Panc1 (cell line): ENCODE results near the gene NOSTRIN. TPM values are rescaled to one million over a fixed set of nuclear protein-coding genes. Genes with fewer than 3 reads are reported as not detected.

Experiments
- ATAC-seq: fragments of 200-7000 bp; cut with Tn5 transposase; 2 replicates; pipeline ENCODE4 v1.9.1; 2020; ENCODE audit warnings: mild to moderate bottlenecking, moderate library complexity
- BruUV-seq: library from RNA; stranded (reverse); fragments of 400-500 nt; replicated peaks from 2 replicates; lab custom pipeline; 2021; lab: Mats Ljungman, UMichigan
- CTCF ChIA-PET: fragments of 300-600 bp; sonication (Branson Sonifier 250); formaldehyde crosslinking; loops from one replicate; lab custom pipeline; 2022; ENCODE audit warnings: antibody characterized with exemption; lab: Charles Lee
- POLR2A ChIA-PET: fragments of 300-600 bp; sonication (Branson Sonifier 250); formaldehyde crosslinking; loops from one replicate; lab custom pipeline; 2022; ENCODE audit warnings: antibody characterized with exemption; lab: Charles Lee
- DNase-seq: peaks from one replicate; pipeline ENCODE4 v3.0.0-alpha.2; 2010; ENCODE audit warnings: low read depth, low spot score
- H3K27ac ChIP-seq: 2 replicates; pipeline ENCODE4 v1.5.1; 2011; ENCODE audit warnings: mild to moderate bottlenecking, low read length, inconsistent platforms
- H3K27me3 ChIP-seq: fragments of 200-500 bp; sonication (Bioruptor generic); 2 replicates; pipeline ENCODE4 v1.6.0; 2014; ENCODE audit warnings: low read length, inconsistent platforms; ENCODE audit not compliant: control insufficient read depth, insufficient read depth
- H3K36me3 ChIP-seq: fragments of 200-500 bp; sonication (Bioruptor generic); 2 replicates; pipeline ENCODE4 v1.5.1; 2014; ENCODE audit warnings: inconsistent platforms, mild to moderate bottlenecking, low read length, moderate library complexity; ENCODE audit not compliant: control insufficient read depth, insufficient read depth
- H3K4me1 ChIP-seq: 2 replicates; pipeline ENCODE4 v1.5.1; 2011; ENCODE audit warnings: inconsistent platforms, mild to moderate bottlenecking, low read length, moderate library complexity; ENCODE audit not compliant: control insufficient read depth, insufficient read depth
- H3K4me3 ChIP-seq, 2 experiments: 2 replicates each; pipeline ENCODE4 v1.5.1; 2011 to 2012; ENCODE audit warnings: low read depth in 2 of 2, low read length in 2 of 2, mild to moderate bottlenecking in 2 of 2, inconsistent platforms in 1 of 2, moderate library complexity in 1 of 2
- H3K9me3 ChIP-seq: fragments of 200-500 bp; sonication (Bioruptor generic); 2 replicates; pipeline ENCODE4 v1.5.1; 2014; ENCODE audit warnings: low read depth, mild to moderate bottlenecking, inconsistent platforms, low read length, moderate library complexity; ENCODE audit not compliant: control insufficient read depth, insufficient read depth
- CTCF ChIP-seq: fragments of 450-650 bp; IDR thresholded peaks from 2 replicates; pipeline ENCODE4 v1.5.1; 2017; ENCODE audit warnings: mild to moderate bottlenecking
- POLR2AphosphoS5 ChIP-seq: IDR thresholded peaks from 2 replicates; pipeline ENCODE4 v1.6.1; 2012; ENCODE audit warnings: mild to moderate bottlenecking, low read depth, low read length, moderate library complexity
- SIN3A ChIP-seq: IDR thresholded peaks from 2 replicates; pipeline ENCODE4 v1.6.1; 2012; ENCODE audit warnings: low read depth, mild to moderate bottlenecking, low read length, moderate library complexity, borderline replicate concordance; ENCODE audit not compliant: insufficient read depth
- TCF7L2 ChIP-seq: IDR thresholded peaks from 2 replicates; pipeline ENCODE4 v1.6.1; 2011; ENCODE audit warnings: mild to moderate bottlenecking, low read depth, low read length, inconsistent platforms
- in situ Hi-C: cut with HindIII; loops from 2 replicates; pipeline ENCODE4 v1.10.0; 2016; ENCODE audit warnings: low sequenced_read_pairs, low pct_unique_long_range_greater_than_20kb
- intact Hi-C: fragments of 100-400 bp; cut with micrococcal nuclease; formaldehyde crosslinking; loops from one replicate; pipeline ENCODE4 v1.10.0; 2022; ENCODE audit not compliant: unreplicated experiment
- total RNA-seq: library from RNA; stranded (reverse); gene quantifications from one replicate; pipeline ENCODE4 v1.2.1, GENCODE V29; 2021; ENCODE audit not compliant: unreplicated experiment
- TF ChIP-seq, protein P1 (sequence below), 2 experiments: IDR thresholded peaks; 2 replicates each; pipeline ENCODE4 v1.6.1; 2011 to 2012; ENCODE audit warnings: low read depth in 2 of 2, control low read depth in 1 of 2, low read length in 1 of 2, mild to moderate bottlenecking in 1 of 2, moderate library complexity in 1 of 2; ENCODE audit not compliant: insufficient read depth in 1 of 2

Gene NOSTRIN
- total RNA-seq, 1 experiment from 2014 or later: not detected

GRCh38 chr2:168801471-168801870 lies 966 bp upstream of the NOSTRIN start:
- Histone ChIP-seq H3K4me3 (no peak overlapping the region), H3K4me1 (no peaks in the 10 kb centered on the region), H3K27ac (no peak overlapping the region), H3K27me3 (peaks cover 2% of the 10 kb centered on the region; the same call in 1 of the 2 replicates), H3K36me3 (no peaks in the 10 kb centered on the region), H3K9me3 (no peaks in the 10 kb centered on the region)
- TF ChIP-seq, protein P1, sequence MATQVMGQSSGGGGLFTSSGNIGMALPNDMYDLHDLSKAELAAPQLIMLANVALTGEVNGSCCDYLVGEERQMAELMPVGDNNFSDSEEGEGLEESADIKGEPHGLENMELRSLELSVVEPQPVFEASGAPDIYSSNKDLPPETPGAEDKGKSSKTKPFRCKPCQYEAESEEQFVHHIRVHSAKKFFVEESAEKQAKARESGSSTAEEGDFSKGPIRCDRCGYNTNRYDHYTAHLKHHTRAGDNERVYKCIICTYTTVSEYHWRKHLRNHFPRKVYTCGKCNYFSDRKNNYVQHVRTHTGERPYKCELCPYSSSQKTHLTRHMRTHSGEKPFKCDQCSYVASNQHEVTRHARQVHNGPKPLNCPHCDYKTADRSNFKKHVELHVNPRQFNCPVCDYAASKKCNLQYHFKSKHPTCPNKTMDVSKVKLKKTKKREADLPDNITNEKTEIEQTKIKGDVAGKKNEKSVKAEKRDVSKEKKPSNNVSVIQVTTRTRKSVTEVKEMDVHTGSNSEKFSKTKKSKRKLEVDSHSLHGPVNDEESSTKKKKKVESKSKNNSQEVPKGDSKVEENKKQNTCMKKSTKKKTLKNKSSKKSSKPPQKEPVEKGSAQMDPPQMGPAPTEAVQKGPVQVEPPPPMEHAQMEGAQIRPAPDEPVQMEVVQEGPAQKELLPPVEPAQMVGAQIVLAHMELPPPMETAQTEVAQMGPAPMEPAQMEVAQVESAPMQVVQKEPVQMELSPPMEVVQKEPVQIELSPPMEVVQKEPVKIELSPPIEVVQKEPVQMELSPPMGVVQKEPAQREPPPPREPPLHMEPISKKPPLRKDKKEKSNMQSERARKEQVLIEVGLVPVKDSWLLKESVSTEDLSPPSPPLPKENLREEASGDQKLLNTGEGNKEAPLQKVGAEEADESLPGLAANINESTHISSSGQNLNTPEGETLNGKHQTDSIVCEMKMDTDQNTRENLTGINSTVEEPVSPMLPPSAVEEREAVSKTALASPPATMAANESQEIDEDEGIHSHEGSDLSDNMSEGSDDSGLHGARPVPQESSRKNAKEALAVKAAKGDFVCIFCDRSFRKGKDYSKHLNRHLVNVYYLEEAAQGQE (IDR thresholded peaks at IDR 0.05; ENCODE audit: insufficient read depth in 1 of 2, low read depth in 2 of 2, low read length in 1 of 2): no peak
- TF ChIP-seq CTCF (no peak), SIN3A (no peak), POLR2AphosphoS5 (no peak), TCF7L2 (no peak)
- CTCF ChIA-PET: no interaction called here
- no TSS peak for BruUV-seq
- no peak for DNase-seq
- in situ Hi-C loops (no loop called here), intact Hi-C loops (no loop called here)
- POLR2A ChIA-PET: interaction anchor here (0.7 kb wide), 1 partner anchor 12 kb away, joined by 6 read pairs; no protein-coding TSS in a partner anchor
- no peak for ATAC-seq

DNA sequence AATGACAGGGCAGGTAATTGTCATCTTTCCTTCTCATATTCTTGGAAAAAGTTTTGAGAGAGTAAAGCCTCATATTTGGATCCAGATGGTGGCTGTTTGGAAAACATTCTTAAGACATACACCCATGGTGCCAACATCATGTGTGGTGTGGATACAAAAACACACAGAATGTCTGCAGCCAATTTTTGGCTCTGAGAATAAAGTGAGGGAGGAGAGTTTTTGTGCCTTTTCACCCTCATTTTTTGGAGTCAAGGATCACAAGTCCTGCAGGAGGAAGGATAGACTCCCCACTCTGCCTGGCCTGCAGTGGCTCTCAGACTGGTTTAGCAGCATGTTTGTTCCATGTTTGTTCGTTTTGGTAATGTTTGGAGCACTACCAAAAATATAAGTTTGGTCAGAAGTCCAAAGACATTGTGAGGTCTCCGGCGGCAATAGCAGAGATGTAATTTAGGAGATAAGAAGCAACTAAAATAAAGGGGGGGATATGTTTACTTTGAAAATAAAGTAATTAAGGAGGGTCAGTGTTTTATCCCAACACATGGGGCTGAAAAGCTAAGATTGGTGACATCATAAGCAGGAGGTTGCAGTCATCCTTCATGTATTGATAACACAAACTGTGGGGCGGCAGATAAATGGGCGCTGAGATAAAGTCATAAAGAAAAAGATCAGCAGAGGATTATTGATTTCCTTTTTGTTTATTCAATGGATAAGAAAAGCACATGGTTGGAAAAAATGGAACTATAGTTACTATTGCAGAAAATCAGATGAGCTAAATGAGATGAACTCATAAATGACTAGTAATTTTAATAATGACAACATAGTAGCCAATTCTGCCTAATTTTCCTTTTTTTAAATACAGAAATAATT lies 655 bp downstream of the NOSTRIN start:
- in situ Hi-C loops: no loop called here
- Histone ChIP-seq H3K4me1 (no peaks in the 10 kb centered on the region), H3K27ac (no peak overlapping the region), H3K4me3 (no peak overlapping the region), H3K27me3 (peaks cover 2% of the 10 kb centered on the region; the same call in 1 of the 2 replicates), H3K36me3 (no peaks in the 10 kb centered on the region), H3K9me3 (no peaks in the 10 kb centered on the region)
- TF ChIP-seq SIN3A: no peak
- TF ChIP-seq TCF7L2: no peak
- TF ChIP-seq POLR2AphosphoS5: no peak
- TF ChIP-seq, protein P1 (IDR thresholded peaks at IDR 0.05; ENCODE audit: insufficient read depth in 1 of 2, low read depth in 2 of 2, low read length in 1 of 2): no peak
- TF ChIP-seq CTCF: no peak
- ChIA-PET CTCF (no interaction called here), POLR2A (no interaction called here)
- DNase-seq: no peak
- BruUV-seq: no TSS peak
- no peak for ATAC-seq
- intact Hi-C loops: no loop called here
